Neural progenitor cell (in vitro differentiated cells): ENCODE measurements around the gene ZNRF1.

Experiments used
- EZH2 ChIP-seq: fragments of 200-600 bp; sonication (generic); IDR thresholded peaks from 2 replicates; pipeline ENCODE4 v1.6.1; 2017; ENCODE audit warnings: antibody characterized with exemption, mild to moderate bottlenecking, moderate library complexity
- TF ChIP-seq, protein P1 (sequence below): fragments of 200-600 bp; sonication (generic); IDR thresholded peaks from 2 replicates; pipeline ENCODE4 v1.5.1; 2017; ENCODE audit warnings: antibody characterized with exemption, mild to moderate bottlenecking

DNA sequence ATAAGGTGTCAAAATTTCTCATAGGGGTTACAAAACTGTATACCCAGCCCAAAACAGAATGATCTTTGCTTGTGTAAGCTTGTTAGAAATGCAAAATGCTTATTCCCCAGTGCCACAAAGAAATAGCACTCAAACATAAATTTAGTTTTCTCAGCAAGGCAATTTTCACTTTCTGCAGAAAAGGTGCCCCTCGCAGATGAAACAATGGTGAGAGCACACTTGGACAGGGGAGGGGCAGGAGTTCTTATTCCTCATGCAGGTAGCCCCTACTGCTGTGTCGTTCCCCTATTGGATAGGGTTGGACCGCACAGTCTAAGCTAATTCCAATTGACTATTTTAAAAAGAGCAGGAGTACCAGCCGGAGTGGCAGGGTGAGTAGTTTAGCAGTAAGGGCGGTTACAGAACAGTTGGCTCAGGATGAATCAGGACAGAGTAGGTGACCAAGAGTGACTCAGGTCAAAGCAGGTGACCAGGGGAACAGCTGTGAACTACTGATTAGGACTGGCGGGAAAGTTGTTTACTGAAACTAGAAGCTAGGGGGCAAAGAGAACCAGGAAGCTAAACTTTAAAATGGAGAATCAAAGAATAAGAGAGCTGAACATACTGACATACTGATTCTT lies 123.2 kb downstream of the ZNRF1 start:
- TF ChIP-seq EZH2, result no peak
- TF ChIP-seq, protein P1, sequence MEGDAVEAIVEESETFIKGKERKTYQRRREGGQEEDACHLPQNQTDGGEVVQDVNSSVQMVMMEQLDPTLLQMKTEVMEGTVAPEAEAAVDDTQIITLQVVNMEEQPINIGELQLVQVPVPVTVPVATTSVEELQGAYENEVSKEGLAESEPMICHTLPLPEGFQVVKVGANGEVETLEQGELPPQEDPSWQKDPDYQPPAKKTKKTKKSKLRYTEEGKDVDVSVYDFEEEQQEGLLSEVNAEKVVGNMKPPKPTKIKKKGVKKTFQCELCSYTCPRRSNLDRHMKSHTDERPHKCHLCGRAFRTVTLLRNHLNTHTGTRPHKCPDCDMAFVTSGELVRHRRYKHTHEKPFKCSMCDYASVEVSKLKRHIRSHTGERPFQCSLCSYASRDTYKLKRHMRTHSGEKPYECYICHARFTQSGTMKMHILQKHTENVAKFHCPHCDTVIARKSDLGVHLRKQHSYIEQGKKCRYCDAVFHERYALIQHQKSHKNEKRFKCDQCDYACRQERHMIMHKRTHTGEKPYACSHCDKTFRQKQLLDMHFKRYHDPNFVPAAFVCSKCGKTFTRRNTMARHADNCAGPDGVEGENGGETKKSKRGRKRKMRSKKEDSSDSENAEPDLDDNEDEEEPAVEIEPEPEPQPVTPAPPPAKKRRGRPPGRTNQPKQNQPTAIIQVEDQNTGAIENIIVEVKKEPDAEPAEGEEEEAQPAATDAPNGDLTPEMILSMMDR, result no peak
